GM18867 (cell line): ENCODE measurements around the gene RERE.
"Not testable (repeated sequence)": the region's sequence is repeated elsewhere in the genome, so short reads cannot be mapped to it uniquely, and the experiment has no call there.

Experiments used
- ATAC-seq: cut with Tn5 transposase; IDR thresholded peaks from one replicate; pipeline ENCODE4 v1.9.1; 2021; ENCODE audit warnings: mild to moderate bottlenecking, moderate library complexity; ENCODE audit not compliant: unreplicated experiment

The RERE gene

DNA sequence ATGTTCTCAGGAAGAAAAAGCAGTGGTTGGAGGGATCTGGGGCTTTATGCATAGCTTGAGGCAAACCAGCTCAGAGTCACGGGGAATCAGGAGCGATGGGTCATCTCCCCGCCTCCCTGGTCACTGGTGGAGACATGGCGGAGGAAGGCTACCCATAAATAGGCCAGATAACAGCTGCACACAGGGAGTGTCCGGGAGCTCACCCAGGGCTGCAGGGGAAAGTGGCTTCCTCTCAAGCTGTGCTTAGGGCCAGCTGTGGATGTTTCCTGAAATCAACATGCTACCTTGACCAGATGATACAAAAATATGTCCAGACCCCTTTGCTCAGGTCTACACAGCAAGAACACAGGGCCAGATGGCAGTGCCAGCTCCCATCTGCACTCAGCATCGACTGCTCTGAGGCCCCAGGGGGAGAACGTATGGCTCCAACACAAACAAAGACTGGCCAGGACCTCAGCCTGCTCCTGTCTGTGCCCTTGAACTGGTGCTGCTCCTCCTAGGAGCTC lies 27.1 kb upstream of the RERE start:
- ATAC-seq: no peak

DNA sequence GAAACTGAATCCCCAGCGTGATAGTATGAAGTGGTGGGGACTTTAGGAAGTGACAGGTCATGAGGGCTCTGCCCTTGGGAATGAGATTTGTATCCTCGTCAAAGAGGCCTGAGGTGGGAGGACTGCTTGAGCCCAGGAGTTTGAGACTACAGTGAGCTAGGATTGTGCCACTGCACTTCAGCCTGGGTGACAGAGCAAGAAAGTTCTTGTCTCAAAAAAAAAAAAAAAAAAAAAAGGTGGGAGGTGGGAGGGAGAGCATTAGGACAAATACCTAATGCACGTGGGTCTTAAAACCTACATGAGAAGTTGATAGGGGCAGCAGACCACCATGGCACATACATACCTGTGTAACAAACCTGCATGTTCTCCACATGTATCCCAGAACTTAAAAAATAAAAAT lies 24.0 kb upstream of the RERE start:
- no peak for ATAC-seq

DNA sequence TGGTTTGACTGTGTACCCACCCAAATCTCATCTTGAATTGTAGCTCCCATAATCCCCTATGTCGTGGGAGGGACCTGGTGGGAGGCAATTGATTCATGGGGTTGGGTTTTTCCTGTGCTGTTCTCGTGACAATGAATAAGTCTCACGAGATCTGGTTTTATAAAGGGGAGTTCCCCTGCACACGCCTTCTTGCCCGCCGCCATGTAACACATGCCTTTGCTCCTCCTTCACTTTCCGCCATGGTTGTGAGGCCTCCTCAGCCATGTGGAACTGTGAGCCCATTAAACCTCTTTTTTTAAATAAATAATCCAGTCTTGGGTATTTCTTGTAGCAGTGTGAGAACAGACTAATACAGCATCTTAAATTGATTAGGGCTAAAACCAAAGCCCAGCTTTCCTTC lies 22.6 kb upstream of the RERE start:
- ATAC-seq: no peak

DNA sequence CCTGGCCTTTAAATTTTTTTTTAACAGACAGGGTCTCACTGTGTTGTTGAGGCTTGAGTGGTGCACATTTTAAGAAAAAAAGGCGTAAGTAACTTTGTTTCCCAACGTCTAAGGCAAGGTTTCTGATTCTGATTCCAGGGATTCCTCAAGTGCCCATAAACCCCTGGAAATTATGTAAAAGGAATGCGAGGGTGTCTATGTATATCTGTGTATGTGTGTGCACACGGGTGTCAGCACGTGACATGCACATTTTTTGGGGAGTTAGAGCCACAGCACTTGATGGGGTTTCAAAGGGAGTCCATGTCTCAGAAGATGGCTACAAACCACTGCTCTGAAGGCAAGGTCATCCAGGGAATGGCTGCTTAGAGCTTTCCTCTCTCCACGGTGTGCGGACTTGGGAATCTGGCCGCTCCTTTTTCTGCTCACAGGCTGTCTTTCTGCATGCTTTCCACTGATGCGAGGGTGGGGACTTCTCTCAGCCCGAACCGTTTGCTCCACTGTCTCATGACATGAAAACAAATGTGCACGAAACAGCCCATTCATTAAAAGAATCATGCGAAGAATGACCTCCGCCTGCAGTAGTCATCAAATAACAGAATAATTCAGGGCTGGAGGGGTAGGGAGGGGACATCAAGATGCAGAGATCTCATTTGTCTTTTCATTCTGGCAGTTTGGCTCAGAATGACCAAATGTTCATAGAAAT lies 18.7 kb upstream of the RERE start:
- no peak for ATAC-seq

DNA sequence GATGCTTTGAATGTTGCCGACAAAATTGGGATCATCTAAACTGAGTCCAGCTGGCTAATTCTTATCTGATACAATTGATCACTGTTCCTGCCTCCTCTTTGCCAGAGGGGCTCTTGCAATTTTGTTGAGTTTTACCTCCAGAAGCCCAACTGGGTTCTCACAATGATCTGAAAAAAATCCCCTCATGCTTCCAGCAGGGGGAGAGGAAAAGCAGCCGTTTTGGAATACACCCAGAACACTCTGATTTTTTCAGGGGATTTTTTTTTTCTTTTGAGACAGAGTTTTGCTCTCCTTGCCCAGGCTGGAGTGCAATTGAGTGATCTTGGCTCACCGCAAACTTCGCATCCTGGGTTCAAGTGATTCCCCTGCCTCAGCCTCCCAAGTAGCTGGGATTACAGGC lies 13.9 kb upstream of the RERE start:
- ATAC-seq: no peak

DNA sequence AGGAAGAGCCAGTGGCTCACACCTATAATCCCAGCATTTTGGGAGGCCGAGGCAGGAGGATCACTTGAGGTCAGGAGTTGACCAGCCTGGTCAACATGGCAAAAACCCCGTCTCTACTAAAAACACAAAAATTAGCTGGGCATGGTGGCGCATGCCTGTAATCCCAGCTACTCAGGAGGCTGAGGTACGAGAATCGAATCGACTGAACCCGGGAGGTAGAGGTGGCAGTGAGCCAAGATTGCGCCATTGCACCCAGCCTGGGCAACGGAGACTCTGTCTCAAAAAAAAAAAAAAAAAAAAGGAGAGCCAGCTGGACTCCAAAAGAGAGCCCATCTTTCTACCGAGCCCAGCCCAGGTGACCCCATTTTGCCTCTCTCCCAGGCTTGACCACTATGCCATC lies 13.3 kb upstream of the RERE start:
- not testable (repeated sequence) for ATAC-seq

DNA sequence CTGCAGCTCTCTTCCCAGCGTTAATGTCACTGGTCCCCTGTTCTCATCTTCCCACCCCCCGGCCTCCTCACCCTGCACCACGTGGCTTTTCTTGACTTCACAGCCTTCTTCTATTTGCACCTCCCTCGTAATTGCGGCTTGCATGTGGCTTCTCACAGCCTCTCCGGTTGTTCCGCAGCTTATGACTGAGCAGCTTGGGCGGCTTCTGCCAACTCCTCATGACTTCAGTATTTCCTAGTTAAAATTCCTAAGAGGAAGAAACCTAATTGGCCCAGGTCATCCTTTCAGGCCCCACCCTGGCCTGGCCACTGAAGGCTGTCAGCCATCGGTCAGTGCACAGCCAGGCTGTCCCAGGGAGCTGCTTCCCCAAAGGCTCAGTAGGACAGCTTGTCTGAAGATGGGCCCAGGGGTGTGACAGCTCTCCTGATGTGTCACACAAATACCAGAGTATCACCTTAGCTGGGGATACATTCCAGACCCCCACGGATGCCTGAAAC lies 8.6 kb upstream of the RERE start:
- ATAC-seq: no peak

DNA sequence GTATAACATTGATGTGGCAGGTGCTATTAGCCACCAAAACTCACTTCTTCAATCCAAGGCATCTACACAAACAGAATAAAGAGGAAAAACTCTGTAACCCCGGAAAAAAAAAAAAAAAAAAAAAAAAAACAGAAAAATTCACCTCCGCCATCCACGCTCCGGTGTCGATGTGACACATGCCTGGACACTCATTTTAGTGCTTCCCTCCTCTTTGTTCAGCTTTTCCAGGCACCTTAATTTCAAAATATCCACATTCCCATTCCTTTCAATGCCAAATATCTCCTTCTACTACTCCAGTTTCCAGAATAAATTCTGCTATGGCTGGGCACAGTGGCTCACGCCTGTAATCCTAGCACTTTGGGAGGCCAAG lies 5.8 kb upstream of the RERE start:
- ATAC-seq: no peak

DNA sequence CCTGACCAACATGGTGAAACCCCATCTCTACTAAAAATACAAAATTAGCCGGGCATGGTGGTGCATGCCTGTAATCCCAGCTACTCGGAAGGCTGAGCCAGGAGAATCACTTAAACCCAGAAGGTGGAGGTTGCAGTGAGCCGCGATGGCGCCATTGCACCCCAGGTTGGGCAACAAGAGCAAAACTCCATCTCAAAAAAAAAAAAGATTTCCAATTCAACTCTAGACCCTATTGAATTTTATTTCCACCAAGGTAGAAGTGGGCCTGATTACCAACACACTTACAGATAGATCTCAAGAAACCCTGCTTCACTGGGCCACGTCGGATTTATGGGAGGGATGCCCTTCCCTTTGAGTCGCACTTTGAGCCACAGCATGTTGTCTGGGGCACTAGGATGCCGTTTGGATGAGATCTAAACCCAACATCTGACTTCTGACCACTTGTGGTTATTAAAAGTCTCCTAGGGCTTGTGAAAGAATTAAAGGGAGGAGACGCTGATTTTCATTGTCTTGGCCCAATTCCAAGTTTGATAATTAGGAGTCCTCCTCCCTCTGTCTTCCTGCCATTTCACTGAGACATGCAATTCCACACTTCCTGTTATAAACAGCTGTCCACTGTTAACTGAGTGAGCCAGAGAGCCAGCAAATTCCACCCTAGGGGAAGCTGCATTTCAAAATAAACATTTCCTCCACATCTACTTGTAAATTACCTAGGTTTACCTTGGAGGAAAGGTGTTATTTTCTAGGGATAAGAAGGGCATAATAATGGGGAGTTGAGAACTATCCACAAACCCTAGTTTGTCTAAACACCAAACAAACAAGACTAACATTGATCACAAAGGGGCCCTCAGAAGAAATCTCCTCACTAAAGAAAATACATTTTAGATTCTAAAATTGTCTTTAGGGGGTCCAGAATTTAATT lies 5.2 kb upstream of the RERE start:
- no peak for ATAC-seq

DNA sequence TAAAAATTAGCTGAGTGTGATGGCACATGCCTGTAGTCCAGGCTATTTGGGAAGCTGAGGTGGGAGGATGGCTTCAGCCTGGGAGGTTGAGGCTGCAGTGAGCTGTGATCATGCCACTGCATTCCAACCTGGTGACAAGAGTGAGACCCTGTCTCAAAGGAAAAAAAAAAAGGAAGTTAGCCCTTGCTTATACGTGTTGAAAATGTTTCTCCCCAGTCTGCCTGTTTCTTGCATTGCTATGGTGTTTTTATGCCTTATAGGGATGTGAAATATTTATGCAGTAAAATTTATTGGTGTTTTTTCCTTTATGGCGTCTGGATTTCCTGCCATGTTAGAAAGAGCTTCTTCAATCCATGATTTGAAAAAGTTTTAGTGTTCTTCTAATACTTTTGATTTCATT lies 3.6 kb upstream of the RERE start:
- no peak for ATAC-seq

DNA sequence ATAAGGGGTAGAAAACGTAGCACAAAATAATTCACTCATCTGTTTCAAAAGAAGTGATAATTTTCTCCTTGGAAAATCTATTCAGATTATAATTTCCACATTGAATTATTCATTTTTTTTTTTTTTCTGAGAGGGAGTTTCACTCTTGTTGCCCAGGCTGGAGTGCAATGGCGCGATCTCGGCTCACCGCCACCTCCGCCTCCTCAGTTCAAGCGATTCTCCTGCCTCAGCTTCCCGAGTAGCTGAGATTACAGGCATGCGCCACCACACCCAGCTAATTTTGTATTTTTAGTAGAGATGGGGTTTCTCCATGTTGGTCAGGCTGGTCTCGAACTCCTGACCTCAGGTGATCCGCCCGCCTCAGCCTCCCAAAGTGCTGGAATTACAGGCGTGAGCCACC lies 1.3 kb upstream of the RERE start:
- ATAC-seq: not testable (repeated sequence)

DNA sequence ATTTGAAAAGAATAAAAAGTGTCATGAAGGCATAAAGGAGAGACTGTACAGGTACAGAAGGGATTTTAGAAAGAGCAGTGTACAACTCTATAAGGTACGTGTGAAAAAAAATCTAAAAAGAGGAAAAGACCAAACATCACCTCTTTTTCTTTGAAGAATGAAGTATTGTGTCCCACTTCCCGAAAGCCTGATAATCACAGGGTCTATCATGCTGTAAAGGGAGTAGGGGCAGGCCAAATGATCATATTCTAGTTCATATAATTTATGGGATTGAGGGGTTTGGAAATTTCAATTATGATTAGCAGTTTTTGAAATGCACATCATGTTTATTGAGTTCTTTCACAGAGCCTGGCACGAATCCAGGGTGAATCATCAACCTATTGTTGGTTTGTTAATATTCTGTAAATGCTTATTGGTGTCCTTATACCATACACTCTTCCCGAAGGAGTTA lies 910 bp upstream of the RERE start:
- no peak for ATAC-seq

DNA sequence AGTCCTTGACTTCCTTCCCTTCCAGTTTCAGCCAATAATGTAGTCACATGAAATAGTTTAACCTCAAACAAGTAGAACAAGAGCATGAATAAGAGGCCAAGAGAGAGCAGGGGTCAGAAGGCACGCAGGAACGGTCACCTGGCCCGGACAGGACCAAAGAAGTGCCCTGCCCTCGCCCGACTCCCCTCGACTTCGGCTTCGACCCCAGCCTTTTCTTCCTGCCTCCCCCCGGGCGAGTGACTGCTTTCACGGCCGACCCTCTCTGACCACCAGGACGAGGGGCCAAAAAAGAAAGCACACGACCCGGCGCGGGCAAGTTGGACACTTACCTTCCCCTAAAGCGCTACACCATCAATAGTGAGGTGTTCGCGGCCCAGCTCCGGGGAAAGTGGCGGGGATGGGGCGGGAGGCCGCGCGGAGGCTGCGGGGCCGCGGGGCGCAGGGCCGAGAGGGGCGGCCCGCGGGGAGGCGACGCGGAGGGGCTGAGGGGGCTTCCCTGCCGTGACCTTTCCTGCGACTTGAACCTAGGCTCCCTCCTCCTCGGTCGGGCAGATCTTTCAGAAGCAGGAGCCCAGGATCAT lies 519 bp downstream of the RERE start:
- ATAC-seq: no peak

DNA sequence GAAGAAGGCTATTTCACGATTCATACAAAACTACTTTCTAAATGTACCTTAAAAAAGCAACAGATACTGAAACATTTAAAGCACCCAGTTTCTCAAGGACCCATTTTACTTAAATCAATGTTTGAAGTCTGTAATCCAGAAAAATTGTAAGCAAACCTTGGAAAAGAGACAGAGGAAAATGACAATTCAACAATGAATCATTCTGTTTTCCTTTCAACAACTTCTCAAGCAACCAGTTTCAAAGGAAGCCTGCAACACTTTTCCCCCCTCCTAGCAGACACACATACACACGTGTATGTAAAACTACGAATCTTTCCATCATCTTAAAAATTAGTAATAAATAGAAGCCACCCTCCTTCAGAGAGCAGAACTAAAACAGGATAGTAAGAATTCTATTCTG lies 1.2 kb downstream of the RERE start:
- no peak for ATAC-seq

DNA sequence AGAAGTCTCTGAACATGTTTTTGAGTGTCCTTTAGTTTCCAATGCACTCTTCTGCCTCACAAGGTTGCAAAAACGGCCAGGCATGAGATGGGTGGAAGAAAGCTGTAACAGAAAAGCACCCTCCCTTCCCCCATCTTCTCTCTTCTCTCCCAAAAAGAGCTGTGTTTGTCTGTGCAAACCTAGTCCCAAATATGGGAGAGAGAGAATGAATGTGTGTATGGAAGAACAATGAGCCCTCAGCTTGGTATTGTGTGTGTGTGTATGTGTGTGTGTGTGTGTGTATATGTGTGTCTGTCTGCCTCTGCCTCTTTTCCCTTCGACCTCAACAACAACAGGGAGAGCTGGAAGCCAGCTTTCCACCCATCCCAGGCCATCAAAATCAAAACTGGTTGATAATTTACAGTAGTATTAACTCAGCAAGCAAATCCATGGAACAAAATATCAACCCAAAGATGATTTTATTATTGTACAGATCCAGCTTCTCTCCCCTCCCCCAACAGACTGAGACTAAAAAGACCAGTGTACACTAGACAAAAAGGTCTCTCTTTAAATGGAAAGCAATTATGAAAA lies 1.8 kb downstream of the RERE start:
- no peak for ATAC-seq

DNA sequence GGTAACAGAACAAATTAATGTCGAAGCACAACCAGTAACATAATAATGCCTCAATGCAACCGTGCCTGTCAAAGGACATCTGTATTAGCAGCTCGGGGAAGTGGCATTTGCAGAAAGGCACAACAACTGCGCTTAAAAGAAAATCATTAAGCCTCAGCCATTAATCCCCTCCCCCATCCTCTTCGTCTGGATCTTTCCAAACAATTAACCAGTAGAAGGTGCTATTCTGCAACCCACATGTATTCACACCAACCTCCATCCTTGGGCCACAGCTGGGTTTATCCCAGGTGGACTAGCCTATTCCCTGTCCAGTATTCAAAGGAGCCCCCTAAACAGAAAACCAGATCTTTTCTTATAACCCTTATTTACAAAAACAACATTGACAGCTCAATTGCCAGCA lies 2.6 kb downstream of the RERE start:
- ATAC-seq: no peak

DNA sequence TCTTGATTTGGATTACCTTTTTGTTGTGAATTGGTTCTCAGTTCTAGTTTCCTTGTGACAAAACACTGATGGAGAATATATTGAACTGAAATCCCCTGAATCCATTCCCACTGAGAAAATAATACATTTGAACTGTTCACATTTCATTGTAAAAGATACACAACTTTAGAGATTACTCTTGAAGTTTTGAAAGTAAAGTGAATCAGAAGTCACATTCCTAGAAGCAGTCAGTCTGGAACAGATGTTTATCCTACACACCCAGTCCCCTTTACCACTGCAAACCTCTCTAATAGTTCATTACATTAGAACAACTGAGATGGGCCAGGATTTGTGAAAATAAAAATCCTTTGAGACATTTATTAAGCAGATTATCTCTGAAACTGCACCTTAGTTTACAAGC lies 3.4 kb downstream of the RERE start:
- no peak for ATAC-seq

DNA sequence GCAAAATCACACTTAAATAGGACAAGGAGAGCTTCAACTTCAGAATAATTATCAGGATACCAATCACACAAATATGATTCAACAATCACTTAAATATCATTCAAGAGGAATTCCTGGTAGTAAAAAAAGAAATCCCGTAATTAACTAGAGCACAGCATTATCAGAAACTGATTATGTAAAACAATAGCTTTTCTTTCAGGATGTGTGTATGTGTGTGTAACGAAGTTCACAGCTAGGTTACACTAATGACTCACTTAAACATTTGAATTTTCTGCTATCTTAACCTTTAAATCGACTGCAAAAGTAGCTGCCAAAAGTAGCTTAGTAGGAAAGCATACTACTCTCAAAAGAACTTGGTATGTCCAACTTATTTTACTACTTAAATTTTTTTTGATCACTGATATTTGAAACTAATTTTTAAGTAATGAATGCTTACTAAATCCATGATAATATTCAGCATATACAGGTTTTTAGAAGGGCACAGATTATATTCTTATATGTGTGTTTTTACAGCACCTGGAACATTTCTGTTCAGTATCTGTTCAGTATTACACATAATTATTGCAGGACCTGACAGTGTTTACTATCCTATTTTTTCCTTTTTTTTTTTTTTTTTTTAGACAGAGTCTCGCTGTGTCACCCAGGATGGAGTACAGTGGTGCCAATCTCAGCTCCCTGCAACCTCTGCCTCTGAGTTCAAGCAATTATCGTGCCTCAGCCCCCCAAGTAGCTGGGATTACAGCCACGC lies 4.2 kb downstream of the RERE start:
- ATAC-seq: no peak

DNA sequence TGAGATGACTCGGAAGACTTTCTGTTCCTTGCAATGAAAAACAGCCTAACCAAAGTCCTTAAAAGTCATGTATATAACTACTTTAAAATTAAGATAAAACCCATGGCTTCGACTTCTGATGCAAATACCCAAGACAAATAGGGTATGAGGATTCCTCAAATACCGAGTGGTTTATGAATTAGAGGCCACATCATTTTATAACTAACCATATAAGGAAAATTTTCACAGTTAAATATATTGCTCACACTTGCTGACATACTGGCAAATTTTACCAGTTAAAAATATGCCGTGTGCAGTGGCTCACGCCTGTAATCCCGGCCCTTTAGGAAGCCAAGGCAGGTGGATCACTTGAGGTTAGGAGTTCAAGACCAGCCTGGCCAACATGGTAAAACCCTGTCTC lies 5.4 kb downstream of the RERE start:
- ATAC-seq: no peak

DNA sequence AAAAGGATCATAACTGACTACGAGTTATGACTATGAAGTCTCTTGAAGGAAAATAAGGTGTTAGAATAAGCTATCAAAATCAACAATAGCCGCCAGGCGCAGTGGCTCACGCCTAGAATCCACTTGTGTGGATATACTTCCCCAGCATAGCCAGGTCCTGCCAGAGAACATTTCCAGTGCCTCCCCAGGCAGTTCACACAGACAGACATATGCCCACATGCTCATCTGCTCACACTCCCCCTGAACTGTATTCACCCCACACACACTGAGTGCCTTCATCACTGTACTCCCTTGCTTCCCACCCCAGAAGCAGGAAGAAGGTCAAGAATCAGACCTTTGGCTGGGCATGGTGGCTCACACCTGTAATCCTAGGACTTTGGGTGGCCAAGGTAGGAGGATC lies 6.5 kb downstream of the RERE start:
- no peak for ATAC-seq

DNA sequence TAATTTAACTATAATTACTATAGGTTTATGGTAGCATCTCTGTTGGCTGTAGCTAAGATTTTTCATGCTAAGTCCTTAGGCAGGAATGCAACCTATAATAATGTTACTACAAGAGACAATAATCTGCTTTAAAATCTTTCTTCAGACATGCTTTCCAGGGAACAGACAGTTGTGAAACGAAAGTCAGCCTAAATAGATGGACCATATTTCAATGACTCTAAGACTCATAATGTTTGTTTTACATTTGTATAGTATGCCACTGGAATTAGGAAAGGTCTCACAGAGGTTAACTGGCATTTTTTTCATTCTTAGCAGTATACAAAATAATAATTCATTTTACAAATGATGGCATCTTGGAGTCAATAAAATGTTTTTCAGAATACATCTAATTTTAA lies 8.1 kb downstream of the RERE start:
- ATAC-seq: no peak
